B cell (primary cell): ENCODE measurements around the gene ZNF334. TPM values are rescaled to one million over a fixed set of nuclear protein-coding genes. Genes with fewer than 3 reads are reported as not detected.

Experiments used
- ATAC-seq: fragments of 200-7000 bp; cut with Tn5 transposase; one replicate; pipeline ENCODE4 v1.10.0; 2021; ENCODE audit warnings: low read depth, mild to moderate bottlenecking, moderate number of reproducible peaks, moderate library complexity
- CTCF ChIA-PET: fragments of 350-600 bp; sonication (Branson Sonifier 250); formaldehyde crosslinking; loops from one replicate; lab custom pipeline; 2021; ENCODE audit warnings: antibody characterized with exemption, inconsistent platforms; lab: Charles Lee
- POLR2A ChIA-PET: fragments of 350-600 bp; sonication (Branson Sonifier 250); formaldehyde crosslinking; loops from one replicate; lab custom pipeline; 2021; ENCODE audit warnings: antibody characterized with exemption; lab: Charles Lee
- DNase-seq: peaks from one replicate; pipeline ENCODE4 v3.0.0; 2013
- H2AFZ ChIP-seq: 2 replicates; pipeline ENCODE4 v1.6.1; 2012; ENCODE audit warnings: mild to moderate bottlenecking, low read depth, low read length; ENCODE audit not compliant: insufficient read depth, poor library complexity, severe bottlenecking
- H3K27ac ChIP-seq, 2 donors: 1 replicate in 1 of 2; 2 replicates in 1 of 2; pipeline ENCODE4 v1.5.1; 2012 to 2013; ENCODE audit warnings: low read length in 2 of 2, mild to moderate bottlenecking in 2 of 2, moderate library complexity in 1 of 2
- H3K27me3 ChIP-seq, 4 experiments: fragments of 200-600 bp in 1 of 4; sonication (generic) in 1 of 4; replicated peaks in 1 of 4; 1 replicate in 2 of 4; 2 replicates in 2 of 4; pipeline versions ENCODE4 v1.6.1 to v1.7.0; 2013 to 2016; ENCODE audit warnings: low read length in 3 of 4, mild to moderate bottlenecking in 2 of 4, mixed read lengths in 1 of 4, moderate library complexity in 1 of 4; ENCODE audit not compliant: insufficient read depth in 4 of 4, control insufficient read depth in 3 of 4; ENCODE audit errors: control extremely low read depth in 1 of 4
- H3K36me3 ChIP-seq, 2 experiments: replicated peaks in 1 of 2; 1 replicate in 1 of 2; 2 replicates in 1 of 2; pipeline versions ENCODE4 v1.6.1 to v1.7.1; 2013; ENCODE audit warnings: low read length in 1 of 2; ENCODE audit not compliant: insufficient read depth in 2 of 2, control insufficient read depth in 1 of 2; ENCODE audit errors: control extremely low read depth in 1 of 2, extremely low read depth in 1 of 2
- H3K4me1 ChIP-seq, 2 donors: fragments of 200-600 bp in 1 of 2; sonication (generic) in 1 of 2; 1 replicate in 1 of 2; 2 replicates in 1 of 2; pipeline versions ENCODE4 v1.5.1 to v1.6.1; 2013 to 2017; ENCODE audit warnings: low read length in 2 of 2; ENCODE audit not compliant: control insufficient read depth in 2 of 2, insufficient read depth in 2 of 2
- H3K4me2 ChIP-seq: replicated peaks from 2 replicates; pipeline ENCODE3; 2012; ENCODE audit warnings: mild to moderate bottlenecking, low read depth, low read length; ENCODE audit not compliant: poor library complexity, severe bottlenecking
- H3K4me3 ChIP-seq, 5 experiments: fragments of 200-600 bp in 1 of 5; sonication (generic) in 1 of 5; 1 replicate in 3 of 5; 2 replicates in 2 of 5; pipeline versions ENCODE4 v1.5.1 to v1.7.0; 2011 to 2016; ENCODE audit warnings: low read length in 4 of 5, mild to moderate bottlenecking in 4 of 5, low read depth in 2 of 5, control low read depth in 1 of 5, moderate library complexity in 1 of 5; ENCODE audit not compliant: insufficient read depth in 1 of 5; ENCODE audit errors: control extremely low read depth in 1 of 5, extremely low read depth in 1 of 5
- H3K79me2 ChIP-seq: fragments of 200-600 bp; sonication (generic); one replicate; pipeline ENCODE4 v1.6.0; 2016; ENCODE audit warnings: low read length; ENCODE audit not compliant: control insufficient read depth, insufficient read depth
- H3K9ac ChIP-seq: fragments of 200-600 bp; sonication (generic); 2 replicates; pipeline ENCODE4 v1.6.1; 2017; ENCODE audit warnings: mild to moderate bottlenecking, low read length, moderate library complexity
- H3K9me3 ChIP-seq, 3 donors: one replicate each; pipeline versions ENCODE4 v1.6.1 to v1.7.1; 2013; ENCODE audit warnings: low read length in 2 of 3; ENCODE audit not compliant: control insufficient read depth in 2 of 3, insufficient read depth in 1 of 3; ENCODE audit errors: control extremely low read depth in 1 of 3
- H4K20me1 ChIP-seq: 2 replicates; pipeline ENCODE4 v1.6.0; 2012; ENCODE audit warnings: mild to moderate bottlenecking, low read length; ENCODE audit not compliant: insufficient read depth, control insufficient read depth, poor library complexity, severe bottlenecking
- H3K27ac Mint-ChIP-seq: one replicate; pipeline ENCODE4 v1.8.0; 2021; ENCODE audit warnings: mixed read lengths
- H3K27me3 Mint-ChIP-seq: one replicate; pipeline ENCODE4 v1.8.0; 2021; ENCODE audit warnings: mixed read lengths
- H3K4me1 Mint-ChIP-seq: one replicate; pipeline ENCODE4 v1.8.0; 2021; ENCODE audit warnings: mixed read lengths
- H3K4me3 Mint-ChIP-seq: one replicate; pipeline ENCODE4 v1.8.0; 2021; ENCODE audit warnings: mixed read lengths
- H3K9me3 Mint-ChIP-seq: one replicate; pipeline ENCODE4 v1.8.0; 2022; ENCODE audit warnings: mixed read lengths; ENCODE audit not compliant: insufficient read depth
- EZH2 ChIP-seq: IDR thresholded peaks from 2 replicates; pipeline ENCODE4 v1.6.1; 2012; ENCODE audit warnings: borderline replicate concordance, low read depth, mild to moderate bottlenecking, moderate library complexity, low read length; ENCODE audit not compliant: insufficient read depth, poor library complexity, severe bottlenecking
- WGBS: methylation state at CpG from one replicate; pipeline ENCODE4 v1.1.5; 2013; ENCODE audit warnings: missing lambda C conversion rate; ENCODE audit not compliant: insufficient coverage; 5-methylcytosine and 5-hydroxymethylcytosine counted together
- intact Hi-C: fragments of 100-400 bp; cut with micrococcal nuclease; formaldehyde crosslinking; loops from one replicate; pipeline ENCODE4 v1.10.0; 2022
- polyA plus RNA-seq: library from polyadenylated mRNA; depleted of rRNA; stranded (reverse); fragments of >200 nt; gene quantifications from 2 replicates; pipeline ENCODE4 v1.2.3, GENCODE V29; 2012
- total RNA-seq, 2 donors: library from RNA; stranded (reverse); fragments of 120-200 nt in 1 of 2; gene quantifications; 1 replicate in 1 of 2; 2 replicates in 1 of 2; pipeline versions ENCODE4 v1.2.3 to v1.2.4, GENCODE V29; 2013 to 2022
- TF ChIP-seq, protein P1 (sequence below): fragments of 200-600 bp; IDR thresholded peaks from one replicate; pipeline ENCODE4 v1.8.0; 2022; ENCODE audit warnings: antibody characterized with exemption, mild to moderate bottlenecking

The ZNF334 gene
- total and polyA plus RNA-seq, 2 donors (not counting 1 experiment from before 2014, with no cell fraction given) = 0.22 to 0.30 TPM

DNA sequence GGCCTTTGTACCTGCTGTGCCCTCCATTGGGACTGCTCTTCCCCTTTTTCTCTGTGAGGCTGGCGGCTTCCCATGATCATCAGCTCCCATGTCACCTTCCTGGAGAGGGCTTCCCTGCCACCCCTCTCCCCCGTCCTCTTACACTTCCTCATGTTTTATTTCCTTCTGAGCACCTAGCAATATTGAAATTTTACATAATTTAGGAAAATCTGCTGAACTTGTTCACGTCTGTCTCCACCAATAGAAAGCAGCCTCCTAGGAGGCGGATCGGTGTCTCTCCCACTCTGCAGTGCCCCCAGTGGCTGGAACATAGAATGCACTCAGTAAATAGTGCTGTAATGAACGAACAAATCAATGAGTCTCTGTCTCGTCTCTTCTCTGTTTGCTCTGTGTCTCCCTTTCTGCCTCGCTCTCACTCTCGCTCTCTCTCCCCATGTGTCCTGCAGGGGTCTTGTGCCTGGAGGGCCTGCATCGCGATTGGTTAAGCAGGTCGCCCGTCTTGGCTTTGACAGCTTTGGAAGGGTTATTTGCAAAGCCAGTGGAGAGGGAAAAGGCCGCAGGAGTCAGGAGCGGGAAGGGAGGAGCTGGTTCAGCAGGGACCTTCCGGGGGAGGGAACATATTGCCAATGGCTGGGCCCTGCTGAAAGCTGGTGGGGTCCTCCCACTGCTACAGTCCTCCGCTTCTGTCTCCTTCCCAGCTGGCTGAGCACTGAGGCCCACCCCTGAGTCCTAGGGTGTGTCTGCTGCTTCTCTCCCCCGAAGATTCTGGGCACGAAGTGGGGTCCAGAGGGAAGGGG is 49.2 kb upstream of the ZNF334 start:
- no peaks in the 10 kb centered on the region for H3K79me2 ChIP-seq
- 55% methylated on average over 10 of the region's 19 CpGs for WGBS
- H3K27ac ChIP-seq = no peak overlapping the region
- H3K4me2 ChIP-seq = peak overlapping the region; percentile 69
- Mint-ChIP-seq H3K9me3 (no peaks in the 10 kb centered on the region), H3K27ac (no peak overlapping the region), H3K4me1 (peaks cover 3% of the 10 kb centered on the region), H3K27me3 (peaks cover 14% of the 10 kb centered on the region), H3K4me3 (no peak overlapping the region)
- H3K4me1 ChIP-seq = peaks cover 8 to 11% of the 10 kb centered on the region in 2 donors
- ChIA-PET POLR2A (no interaction called here), CTCF (interaction anchor here (0.6 to 2.7 kb wide), 4 partner anchors 11 to 688 kb away, joined by 3 to 13 read pairs (median 4); partner anchors contain the start of gene OCSTAMP)
- peak; percentile 76 for ATAC-seq
- DNase-seq = peak; percentile 71
- no peaks in the 10 kb centered on the region for H3K9me3 ChIP-seq
- no peaks in the 10 kb centered on the region for H4K20me1 ChIP-seq
- intact Hi-C loops = no loop called here
- H2AFZ ChIP-seq = peak overlapping the region; percentile 80
- H3K9ac ChIP-seq = peak overlapping the region; percentile 40
- peak overlapping the region in 4 of 5 experiments; percentile 27 to 54 (median 31) for H3K4me3 ChIP-seq
- TF ChIP-seq, protein P1, sequence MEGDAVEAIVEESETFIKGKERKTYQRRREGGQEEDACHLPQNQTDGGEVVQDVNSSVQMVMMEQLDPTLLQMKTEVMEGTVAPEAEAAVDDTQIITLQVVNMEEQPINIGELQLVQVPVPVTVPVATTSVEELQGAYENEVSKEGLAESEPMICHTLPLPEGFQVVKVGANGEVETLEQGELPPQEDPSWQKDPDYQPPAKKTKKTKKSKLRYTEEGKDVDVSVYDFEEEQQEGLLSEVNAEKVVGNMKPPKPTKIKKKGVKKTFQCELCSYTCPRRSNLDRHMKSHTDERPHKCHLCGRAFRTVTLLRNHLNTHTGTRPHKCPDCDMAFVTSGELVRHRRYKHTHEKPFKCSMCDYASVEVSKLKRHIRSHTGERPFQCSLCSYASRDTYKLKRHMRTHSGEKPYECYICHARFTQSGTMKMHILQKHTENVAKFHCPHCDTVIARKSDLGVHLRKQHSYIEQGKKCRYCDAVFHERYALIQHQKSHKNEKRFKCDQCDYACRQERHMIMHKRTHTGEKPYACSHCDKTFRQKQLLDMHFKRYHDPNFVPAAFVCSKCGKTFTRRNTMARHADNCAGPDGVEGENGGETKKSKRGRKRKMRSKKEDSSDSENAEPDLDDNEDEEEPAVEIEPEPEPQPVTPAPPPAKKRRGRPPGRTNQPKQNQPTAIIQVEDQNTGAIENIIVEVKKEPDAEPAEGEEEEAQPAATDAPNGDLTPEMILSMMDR = peak; percentile 87
- TF ChIP-seq EZH2 = no peak
- H3K36me3 ChIP-seq = no peaks in the 10 kb centered on the region
- peaks cover 0 to 4% (median 0%) of the 10 kb centered on the region in 4 experiments for H3K27me3 ChIP-seq

- ATAC-seq (no peak), DNase-seq (peak; percentile 13)
- Histone ChIP-seq H3K79me2 (no peaks in the 10 kb centered on the region), H3K4me2 (peak overlapping the region; percentile 69), H3K36me3 (no peaks in the 10 kb centered on the region), H3K9ac (peak overlapping the region; percentile 40), H3K4me1 (peaks cover 8 to 11% of the 10 kb centered on the region in 2 donors), H4K20me1 (no peaks in the 10 kb centered on the region), H3K4me3 (peak overlapping the region in 4 of 5 experiments; percentile 27 to 54 (median 31)), H3K27ac (no peak overlapping the region), H3K27me3 (peaks cover 0 to 2% (median 0%) of the 10 kb centered on the region in 4 experiments), H2AFZ (peak overlapping the region; percentile 80), H3K9me3 (no peaks in the 10 kb centered on the region)
- intact Hi-C loops = no loop called here
- ChIA-PET CTCF (interaction anchor here (0.6 to 2.7 kb wide), 5 partner anchors 10 to 687 kb away, joined by 3 to 13 read pairs (median 3); partner anchors contain the start of gene OCSTAMP), POLR2A (no interaction called here)
- WGBS = 50% methylated on average over 5 of the region's 5 CpGs
- TF ChIP-seq, protein P1 = no peak
- no peak for TF ChIP-seq EZH2
- Mint-ChIP-seq H3K27me3 (peaks cover 9% of the 10 kb centered on the region), H3K4me3 (no peak overlapping the region), H3K4me1 (peaks cover 3% of the 10 kb centered on the region), H3K27ac (no peak overlapping the region), H3K9me3 (no peaks in the 10 kb centered on the region)
Observed at GRCh38 chr20:46562009-46562372, 48.6 kb upstream of the ZNF334 start.
